Hematopoietic multipotent progenitor cell treated with erythropoietin and hydrocortisone succinate and interleukin-3 and kit ligand, for 8 days (in vitro differentiated cells): Measurements from ENCODE around the gene GTPBP1.

Experiments
- DNase-seq: peaks from one replicate; pipeline ENCODE4 v3.0.0-alpha.2; 2015

Gene GTPBP1

GRCh38 chr22:38761202-38762162 is 55.7 kb downstream of the GTPBP1 start:
- no peak for DNase-seq

GRCh38 chr22:38762551-38762983 is 56.8 kb downstream of the GTPBP1 start:
- DNase-seq: no peak

DNA sequence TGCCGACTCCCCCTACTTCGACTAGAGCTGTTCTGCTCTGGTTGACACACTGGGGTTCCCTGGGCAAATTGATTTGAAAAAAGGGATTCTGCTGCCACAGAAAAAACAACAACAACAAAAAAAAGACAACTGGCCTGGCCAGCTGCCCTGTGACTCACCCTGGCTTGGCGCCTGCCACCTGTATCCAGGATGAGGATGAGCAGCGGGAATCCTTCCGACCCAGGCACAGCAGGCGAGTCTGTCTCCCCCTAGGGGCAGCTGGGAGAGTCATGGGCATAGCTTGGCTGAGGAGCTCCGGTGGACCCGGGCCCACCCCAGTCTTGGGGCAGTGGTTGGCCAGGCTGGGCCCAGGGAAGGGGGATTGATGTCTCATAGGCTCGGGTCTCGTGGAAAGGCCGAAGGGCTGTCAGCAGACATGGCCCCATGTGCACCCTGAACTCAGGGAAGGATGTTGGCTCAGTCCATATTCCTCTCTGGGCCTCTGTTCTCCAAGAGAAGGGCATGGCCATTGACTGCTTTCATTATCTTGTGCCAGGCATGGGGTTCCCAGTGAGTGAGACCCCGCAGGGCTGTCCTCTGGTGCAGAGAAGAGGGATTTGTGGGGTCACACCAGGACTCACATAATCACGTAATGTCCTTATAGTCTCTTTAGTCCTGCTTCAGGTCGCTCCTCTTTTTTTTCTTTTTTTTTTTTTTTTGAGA is 60.5 kb downstream of the GTPBP1 start:
- peak; percentile 45 for DNase-seq

GRCh38 chr22:38767313-38767712 is 61.6 kb downstream of the GTPBP1 start:
- DNase-seq: no peak

GRCh38 chr22:38768036-38768435 is 62.3 kb downstream of the GTPBP1 start:
- DNase-seq: no peak

GRCh38 chr22:38770257-38770949 is 64.7 kb downstream of the GTPBP1 start:
- DNase-seq: no peak

- DNase-seq: no peak
These were observed 66.8 kb downstream of the GTPBP1 start for GRCh38 chr22:38772623-38772873.

- DNase-seq: no peak
These were observed 67.7 kb downstream of the GTPBP1 start for GRCh38 chr22:38773363-38773946.

DNA sequence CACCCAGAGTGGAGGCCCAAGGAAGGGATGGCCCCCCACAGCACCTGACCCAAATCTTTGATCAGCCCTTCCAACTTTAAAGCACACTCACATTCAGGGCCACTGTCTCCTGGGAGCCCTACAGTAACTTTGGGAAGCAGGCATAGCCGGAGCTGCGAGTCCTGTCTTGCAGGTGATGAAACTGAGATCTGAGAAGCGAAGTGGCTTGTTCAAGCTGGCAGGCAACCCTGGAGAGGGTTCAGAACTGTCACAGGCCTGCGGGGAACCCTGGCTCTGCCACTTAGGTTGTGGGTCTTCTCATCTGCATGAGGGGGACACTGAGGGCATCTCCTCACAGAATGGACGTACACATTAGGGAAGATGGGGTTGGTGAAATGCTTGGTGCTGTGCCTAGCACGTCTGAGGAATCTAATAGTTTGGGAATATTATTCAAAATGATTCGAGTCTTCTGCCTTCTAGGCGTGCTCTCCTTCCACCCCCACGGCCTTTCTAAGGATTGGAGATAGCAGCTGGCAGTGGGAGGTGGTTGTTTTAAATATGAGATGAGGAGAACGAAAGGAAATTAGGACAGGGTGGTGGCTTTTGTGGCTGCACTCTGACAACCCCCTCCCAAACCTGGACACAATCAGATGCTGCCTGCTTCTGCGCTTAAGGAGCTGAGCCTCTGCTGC is 68.9 kb downstream of the GTPBP1 start:
- DNase-seq: no peak

DNA sequence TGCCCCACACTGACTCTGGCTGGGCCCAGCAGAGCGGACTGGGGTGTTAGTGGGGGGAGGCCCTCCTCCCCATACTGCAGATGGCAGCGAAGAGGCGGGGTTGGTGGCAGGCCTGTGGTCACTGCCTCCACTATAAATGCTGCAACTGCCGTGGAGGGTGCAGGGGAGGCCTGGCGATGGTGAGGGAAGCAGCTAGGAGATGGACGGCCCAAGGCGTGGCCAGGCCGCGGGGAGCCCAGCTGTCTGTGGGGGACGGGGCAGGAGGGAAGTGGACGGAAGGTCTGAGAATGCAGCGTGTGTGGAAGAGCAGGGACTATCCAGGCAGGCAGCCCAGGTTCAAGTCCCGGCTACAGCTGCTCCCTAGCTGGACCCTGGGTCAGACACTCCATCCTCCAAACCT is 69.9 kb downstream of the GTPBP1 start:
- DNase-seq: no peak

- no peak for DNase-seq
These were observed 70.3 kb downstream of the GTPBP1 start for GRCh38 chr22:38776086-38776485.

DNA sequence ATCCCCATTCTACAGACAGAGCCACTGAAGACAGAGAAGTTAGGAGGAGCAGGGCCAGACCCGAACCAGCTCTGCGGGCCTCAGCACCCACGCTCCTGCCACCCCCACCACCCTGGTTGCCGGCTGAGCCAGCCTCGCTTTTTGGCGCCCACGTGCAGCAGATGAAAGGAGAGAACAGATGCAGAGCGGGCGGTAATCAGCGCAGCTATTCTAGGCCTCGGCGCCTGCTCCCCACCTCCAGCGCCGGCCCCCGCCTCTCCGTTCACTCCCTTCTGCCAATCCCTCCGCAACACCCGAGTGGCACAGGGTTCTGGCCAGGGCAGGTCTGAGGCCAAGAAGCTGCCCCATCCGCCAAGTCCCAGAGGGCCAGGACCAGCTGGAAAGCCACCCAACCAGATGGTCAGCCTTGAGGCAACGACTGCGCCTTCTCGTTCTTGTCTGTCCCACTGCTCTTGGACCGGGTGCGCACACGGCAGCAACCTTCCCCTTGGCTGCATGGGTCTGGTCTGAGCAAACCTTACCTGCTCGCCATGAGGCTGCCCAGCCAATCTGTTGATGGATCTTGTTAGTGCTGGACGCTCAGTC is 71.4 kb downstream of the GTPBP1 start:
- no peak for DNase-seq

GRCh38 chr22:38781033-38781432 is 75.3 kb downstream of the GTPBP1 start:
- no peak for DNase-seq

DNA sequence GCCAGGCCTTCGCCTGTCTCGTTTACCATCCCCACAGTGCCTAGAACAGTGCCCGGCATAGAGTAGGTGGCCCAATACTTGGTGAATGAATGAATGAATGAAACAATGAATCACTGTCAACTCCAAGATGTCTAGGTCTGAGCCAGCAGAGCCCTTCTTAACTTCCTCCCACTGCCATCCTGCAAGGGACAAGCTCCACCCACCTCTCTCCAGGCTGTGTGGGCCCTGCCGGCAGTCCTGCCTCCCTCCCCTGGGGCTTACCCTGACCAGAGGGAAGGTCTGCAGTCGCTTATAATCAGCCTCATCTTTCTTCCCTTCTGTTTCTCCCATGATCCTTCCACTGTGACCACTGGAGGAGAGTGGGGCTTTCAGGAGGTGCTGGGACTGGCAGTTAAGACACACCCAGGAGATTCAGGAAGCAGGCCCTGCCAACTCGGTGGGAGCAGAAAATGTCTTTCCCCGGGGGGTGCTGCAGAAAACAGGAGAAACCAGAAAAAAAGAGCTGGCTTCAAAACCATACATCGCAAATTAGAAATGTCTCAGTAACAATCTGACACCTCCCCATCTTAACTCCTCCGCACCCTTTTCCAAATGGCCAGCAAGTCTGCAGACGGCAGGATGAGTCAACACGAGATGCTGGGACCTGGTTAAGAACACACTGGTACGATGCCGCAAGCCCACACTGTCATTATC is 76.8 kb downstream of the GTPBP1 start:
- peak; percentile 37 for DNase-seq
